Upper lobe of left lung (tissue), 6 donors: Measurements from ENCODE around the gene KIAA1614. TPM values are rescaled to one million over a fixed set of nuclear protein-coding genes. Genes with fewer than 3 reads are reported as not detected.

Source experiments
- ATAC-seq, 2 donors: fragments of 200-7000 bp; cut with Tn5 transposase; one replicate each; pipeline ENCODE4 v1.9.1; 2022; ENCODE audit warnings: mild to moderate bottlenecking in 2 of 2, moderate library complexity in 2 of 2; ENCODE audit not compliant: low FRiP score in 2 of 2
- DNase-seq, 2 donors: peaks; one replicate each; pipeline ENCODE4 v3.0.0-alpha.2; 2019 to 2020
- H3K27ac ChIP-seq, 4 donors: fragments of 200-600 bp; sonication (generic); one replicate each; pipeline ENCODE4 v1.5.1; 2016 to 2019
- H3K27me3 ChIP-seq, 4 donors: fragments of 200-600 bp; sonication (generic); one replicate each; pipeline ENCODE4 v1.5.1; 2017 to 2019
- H3K36me3 ChIP-seq, 4 donors: fragments of 200-600 bp; sonication (generic); one replicate each; pipeline ENCODE4 v1.5.1; 2016 to 2019
- H3K4me1 ChIP-seq, 4 donors: fragments of 200-600 bp; sonication (generic); one replicate each; pipeline ENCODE4 v1.5.1; 2018 to 2019
- H3K4me3 ChIP-seq, 4 donors: fragments of 200-600 bp; sonication (generic); one replicate each; pipeline ENCODE4 v1.5.1; 2017 to 2019; ENCODE audit warnings: mild to moderate bottlenecking in 2 of 4, moderate library complexity in 1 of 4
- H3K9me3 ChIP-seq, 4 donors: fragments of 200-600 bp; sonication (generic); one replicate each; pipeline ENCODE4 v1.5.1; 2018 to 2019
- CTCF ChIP-seq, 6 experiments: fragments of 450-650 bp in 4 of 6; fragments of 200-600 bp in 2 of 6; sonication (generic) in 2 of 6; IDR thresholded peaks; one replicate each; pipeline ENCODE4 v1.5.1; 2016 to 2019; ENCODE audit warnings: antibody characterized with exemption in 6 of 6
- EP300 ChIP-seq, 4 donors: sonication (generic); formaldehyde crosslinking; IDR thresholded peaks; one replicate each; pipeline ENCODE4 v1.5.1; 2017; ENCODE audit warnings: antibody characterized with exemption in 4 of 4, control low read depth in 2 of 4
- POLR2A ChIP-seq, 4 donors: fragments of 450-650 bp; IDR thresholded peaks; one replicate each; pipeline ENCODE4 v1.5.1; 2016 to 2017; ENCODE audit warnings: antibody characterized with exemption in 4 of 4, mild to moderate bottlenecking in 2 of 4
- POLR2AphosphoS5 ChIP-seq, 2 donors: sonication (generic); formaldehyde crosslinking; IDR thresholded peaks; one replicate each; pipeline ENCODE4 v1.5.1; 2017; ENCODE audit warnings: antibody characterized with exemption in 2 of 2
- WGBS, 2 donors: methylation state at CpG; one replicate each; pipeline ENCODE4 v1.1.5; 2017 to 2018; 5-methylcytosine and 5-hydroxymethylcytosine counted together
- total RNA-seq, 6 donors: library from RNA; depleted of rRNA in 4 of 6; stranded (reverse); fragments of >200 nt in 4 of 6; gene quantifications; one replicate each; pipeline versions ENCODE4 v1.1.0 to v1.2.1, GENCODE V29; 2016 to 2021
- donor health status: DM: no; HTN: no; CAD: no; lungs with moderate emphysema.
- donor health status: DM: no; HTN: yes; CAD: no; lungs with severe emphysema.

KIAA1614 gene
- total RNA-seq, 6 donors from 2014 or later = 0.79 to 11.9 (median 4.4) TPM

- no peak for ATAC-seq
- no peak for DNase-seq
- H3K4me1 ChIP-seq = peaks cover 0 to 4% (median 0%) of the 10 kb centered on the region in 4 donors
- WGBS, 2 donors = 89 to 99% methylated on average over 8 of the region's 8 CpGs
- no peak overlapping the region for H3K4me3 ChIP-seq
- TF ChIP-seq CTCF (IDR thresholded peaks at IDR 0.05) (no peak), EP300 (IDR thresholded peaks at IDR 0.05) (no peak), POLR2A (IDR thresholded peaks at IDR 0.05) (no peak), POLR2AphosphoS5 (IDR thresholded peaks at IDR 0.05) (no peak)
- peaks cover 0 to 10% (median 0%) of the 10 kb centered on the region in 4 donors for H3K36me3 ChIP-seq
- H3K27me3 ChIP-seq = no peaks in the 10 kb centered on the region
- H3K9me3 ChIP-seq = no peaks in the 10 kb centered on the region
- no peak overlapping the region for H3K27ac ChIP-seq
Observed at GRCh38 chr1:180920702-180921101, 8.0 kb downstream of the KIAA1614 start.

GRCh38 chr1:180921386-180921785 lies 8.7 kb downstream of the KIAA1614 start:
- Histone ChIP-seq H3K9me3 (no peaks in the 10 kb centered on the region), H3K27me3 (no peaks in the 10 kb centered on the region), H3K4me3 (no peak overlapping the region), H3K27ac (no peak overlapping the region), H3K4me1 (peaks cover 0 to 5% (median 2%) of the 10 kb centered on the region in 4 donors), H3K36me3 (peaks cover 0 to 8% (median 0%) of the 10 kb centered on the region in 4 donors)
- TF ChIP-seq POLR2A (IDR thresholded peaks at IDR 0.05) = no peak
- no peak for TF ChIP-seq POLR2AphosphoS5 (IDR thresholded peaks at IDR 0.05)
- no peak for TF ChIP-seq EP300 (IDR thresholded peaks at IDR 0.05)
- ATAC-seq (no peak), DNase-seq (peak in 1 of 2 donors; percentile 44)
- WGBS, 2 donors = 90 to 96% methylated on average over 6 of the region's 6 CpGs

- no peaks in the 10 kb centered on the region for H3K9me3 ChIP-seq
- ATAC-seq (no peak), DNase-seq (peak in 1 of 2 donors; percentile 65)
- TF ChIP-seq POLR2AphosphoS5 (IDR thresholded peaks at IDR 0.05) (no peak), EP300 (IDR thresholded peaks at IDR 0.05) (no peak)
- no peaks in the 10 kb centered on the region for H3K27me3 ChIP-seq
- H3K36me3 ChIP-seq = peaks cover 0 to 7% (median 0%) of the 10 kb centered on the region in 4 donors
- H3K4me3 ChIP-seq = no peak overlapping the region
- H3K4me1 ChIP-seq = peaks cover 0 to 5% (median 2%) of the 10 kb centered on the region in 4 donors
- H3K27ac ChIP-seq = no peak overlapping the region
- 81 to 86% methylated on average over 18 to 21 of the region's 21 CpGs for WGBS, 2 donors
Observed at GRCh38 chr1:180921891-180922630, 9.4 kb downstream of the KIAA1614 start.

- no peaks in the 10 kb centered on the region for H3K9me3 ChIP-seq
- peaks cover 0 to 5% (median 2%) of the 10 kb centered on the region in 4 donors for H3K4me1 ChIP-seq
- TF ChIP-seq CTCF (IDR thresholded peaks at IDR 0.05) = no peak
- TF ChIP-seq POLR2AphosphoS5 (IDR thresholded peaks at IDR 0.05) = no peak
- TF ChIP-seq EP300 (IDR thresholded peaks at IDR 0.05) = no peak
- no peak for TF ChIP-seq POLR2A (IDR thresholded peaks at IDR 0.05)
- 78 to 91% methylated on average over 8 of the region's 8 CpGs for WGBS, 2 donors
- H3K4me3 ChIP-seq = no peak overlapping the region
- H3K27me3 ChIP-seq = no peaks in the 10 kb centered on the region
- DNase-seq = no peak
- no peak overlapping the region for H3K27ac ChIP-seq
- no peak for ATAC-seq
- H3K36me3 ChIP-seq = peaks cover 0 to 7% (median 0%) of the 10 kb centered on the region in 4 donors
Observed at GRCh38 chr1:180922631-180923015, 9.9 kb downstream of the KIAA1614 start.

GRCh38 chr1:180923021-180923841 lies 10.5 kb downstream of the KIAA1614 start:
- Histone ChIP-seq H3K36me3 (peaks cover 0 to 7% (median 0%) of the 10 kb centered on the region in 4 donors), H3K9me3 (no peaks in the 10 kb centered on the region), H3K27ac (no peak overlapping the region), H3K4me3 (no peak overlapping the region), H3K27me3 (no peaks in the 10 kb centered on the region), H3K4me1 (peaks cover 0 to 5% (median 2%) of the 10 kb centered on the region in 4 donors)
- no peak for TF ChIP-seq CTCF (IDR thresholded peaks at IDR 0.05)
- TF ChIP-seq POLR2A (IDR thresholded peaks at IDR 0.05) = no peak
- no peak for TF ChIP-seq POLR2AphosphoS5 (IDR thresholded peaks at IDR 0.05)
- TF ChIP-seq EP300 (IDR thresholded peaks at IDR 0.05) = no peak
- DNase-seq = no peak
- WGBS, 2 donors = 51 to 69% methylated on average over 5 to 13 of the region's 13 CpGs
- no peak for ATAC-seq
